ENCODE results near the gene PPY. TPM values are rescaled to one million over a fixed set of nuclear protein-coding genes. Genes with fewer than 3 reads are reported as not detected.
"Not testable (repeated sequence)": the region's sequence is repeated elsewhere in the genome, so short reads cannot be mapped to it uniquely, and the experiment has no call there.

Gene PPY
- total RNA-seq, 4 donors from 2014 or later, result not detected

GRCh38 chr17:43966276-43966675, 24.0 kb upstream of the PPY start:
- no peak for DNase-seq
- no peak overlapping the region for H3K27ac ChIP-seq
- WGBS, 2 donors, result 83 to 86% methylated on average over 3 of the region's 3 CpGs
- no peaks in the 10 kb centered on the region for H3K27me3 ChIP-seq
- peaks cover 3 to 4% of the 10 kb centered on the region in 2 donors for H3K4me1 ChIP-seq
- no peaks in the 10 kb centered on the region for H3K36me3 ChIP-seq
- H3K4me3 ChIP-seq (replicated peaks in 1 of 3), result no peak overlapping the region
- no peaks in the 10 kb centered on the region for H3K9me3 ChIP-seq
- intact Hi-C loops (cut with DNase I), result no loop called here
- TF ChIP-seq CTCF (IDR thresholded peaks at IDR 0.05) (no peak), POLR2A (IDR thresholded peaks at IDR 0.05) (no peak)

GRCh38 chr17:43962479-43962878, 20.2 kb upstream of the PPY start:
- no peak for TF ChIP-seq POLR2A (IDR thresholded peaks at IDR 0.05)
- no peak for TF ChIP-seq CTCF (IDR thresholded peaks at IDR 0.05)
- WGBS, 2 donors, result 68 to 69% methylated on average over 7 of the region's 7 CpGs
- no peaks in the 10 kb centered on the region for H3K36me3 ChIP-seq
- peaks cover 0 to 4% of the 10 kb centered on the region in 2 donors for H3K4me1 ChIP-seq
- no peaks in the 10 kb centered on the region for H3K9me3 ChIP-seq
- H3K27ac ChIP-seq, result no peak overlapping the region
- H3K27me3 ChIP-seq, result no peaks in the 10 kb centered on the region
- intact Hi-C loops (cut with DNase I), result no loop called here
- DNase-seq, result no peak
- no peak overlapping the region for H3K4me3 ChIP-seq (replicated peaks in 1 of 3)

GRCh38 chr17:43961954-43962353, 19.7 kb upstream of the PPY start:
- Histone ChIP-seq H3K4me1 (no peaks in the 10 kb centered on the region), H3K27ac (no peak overlapping the region), H3K4me3 (replicated peaks in 1 of 3) (no peak overlapping the region), H3K27me3 (no peaks in the 10 kb centered on the region), H3K36me3 (no peaks in the 10 kb centered on the region), H3K9me3 (no peaks in the 10 kb centered on the region)
- no peak for TF ChIP-seq CTCF (IDR thresholded peaks at IDR 0.05)
- no peak for TF ChIP-seq POLR2A (IDR thresholded peaks at IDR 0.05)
- no peak for DNase-seq
- 77 to 94% methylated on average over 2 of the region's 2 CpGs for WGBS, 2 donors
- intact Hi-C loops (cut with DNase I), result no loop called here

- H3K9me3 ChIP-seq; intact Hi-C loops (cut with DNase I); H3K4me3 ChIP-seq (replicated peaks in 1 of 3); H3K4me1 ChIP-seq; H3K27me3 ChIP-seq; DNase-seq; H3K27ac ChIP-seq; H3K36me3 ChIP-seq: not testable (repeated sequence)
- 94 to 97% methylated on average over 6 of the region's 6 CpGs for WGBS, 2 donors
Observed at GRCh38 chr17:43961292-43961691, 19.0 kb upstream of the PPY start.

- intact Hi-C loops (cut with DNase I), result no loop called here
- Histone ChIP-seq H3K4me3 (replicated peaks in 1 of 3) (no peak overlapping the region), H3K27me3 (no peaks in the 10 kb centered on the region), H3K36me3 (no peaks in the 10 kb centered on the region), H3K4me1 (no peaks in the 10 kb centered on the region), H3K9me3 (no peaks in the 10 kb centered on the region), H3K27ac (no peak overlapping the region)
- DNase-seq, result no peak
- TF ChIP-seq POLR2A (IDR thresholded peaks at IDR 0.05) (no peak), CTCF (IDR thresholded peaks at IDR 0.05) (no peak)
- 62 to 77% methylated on average over 2 of the region's 2 CpGs for WGBS, 2 donors
Observed at GRCh38 chr17:43958748-43959352, 16.6 kb upstream of the PPY start.
